ENCODE data around the gene UBE2Q1.

DNA sequence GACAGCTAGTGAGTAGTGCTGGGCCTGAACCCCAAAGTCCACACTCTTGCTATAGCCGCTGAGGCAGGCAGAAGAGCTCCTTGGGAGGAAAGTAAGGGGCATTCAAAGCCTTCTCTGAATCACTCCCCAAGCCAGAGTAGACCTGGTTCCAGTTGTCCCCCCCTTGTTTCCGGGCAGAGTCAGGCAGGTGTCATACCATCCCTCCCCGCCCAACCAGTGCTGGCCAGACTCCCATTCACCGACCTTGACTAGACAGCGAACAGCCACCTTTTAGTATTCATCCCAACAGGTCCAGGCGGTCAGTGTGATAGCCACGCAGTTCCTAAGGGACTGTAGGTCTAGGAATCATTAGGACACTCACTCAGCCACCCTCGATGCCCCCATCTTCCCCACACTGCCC lies 20.9 kb upstream of the UBE2Q1 start:
- TF ChIP-seq, protein P1, sequence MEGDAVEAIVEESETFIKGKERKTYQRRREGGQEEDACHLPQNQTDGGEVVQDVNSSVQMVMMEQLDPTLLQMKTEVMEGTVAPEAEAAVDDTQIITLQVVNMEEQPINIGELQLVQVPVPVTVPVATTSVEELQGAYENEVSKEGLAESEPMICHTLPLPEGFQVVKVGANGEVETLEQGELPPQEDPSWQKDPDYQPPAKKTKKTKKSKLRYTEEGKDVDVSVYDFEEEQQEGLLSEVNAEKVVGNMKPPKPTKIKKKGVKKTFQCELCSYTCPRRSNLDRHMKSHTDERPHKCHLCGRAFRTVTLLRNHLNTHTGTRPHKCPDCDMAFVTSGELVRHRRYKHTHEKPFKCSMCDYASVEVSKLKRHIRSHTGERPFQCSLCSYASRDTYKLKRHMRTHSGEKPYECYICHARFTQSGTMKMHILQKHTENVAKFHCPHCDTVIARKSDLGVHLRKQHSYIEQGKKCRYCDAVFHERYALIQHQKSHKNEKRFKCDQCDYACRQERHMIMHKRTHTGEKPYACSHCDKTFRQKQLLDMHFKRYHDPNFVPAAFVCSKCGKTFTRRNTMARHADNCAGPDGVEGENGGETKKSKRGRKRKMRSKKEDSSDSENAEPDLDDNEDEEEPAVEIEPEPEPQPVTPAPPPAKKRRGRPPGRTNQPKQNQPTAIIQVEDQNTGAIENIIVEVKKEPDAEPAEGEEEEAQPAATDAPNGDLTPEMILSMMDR (IDR thresholded peaks at IDR 0.05 in 8 of 11, conservative IDR thresholded peaks at IDR 0.05 in 3 of 11) = no peak
- no peak for TF ChIP-seq POLR2A (IDR thresholded peaks at IDR 0.05)
- no peak for TF ChIP-seq POLR2AphosphoS5 (IDR thresholded peaks at IDR 0.05)
